Measurements from ENCODE around the gene PRRT2. TPM values are rescaled to one million over a fixed set of nuclear protein-coding genes. Genes with fewer than 3 reads are reported as not detected.

Gene PRRT2
- total and polyA plus RNA-seq, 10 of the 15 experiments (the other 5 are each of a cell fraction or from before 2014, with no cell fraction given): 0.08 to 0.49 (median 0.12) TPM; not detected in 4

GRCh38 chr16:29807426-29808218, 4.4 kb upstream of the PRRT2 start (continued):
- TF ChIP-seq MTA2 (IDR thresholded peaks at IDR 0.05; ENCODE audit: low read depth): no peak
- TF ChIP-seq IRF4 (IDR thresholded peaks at IDR 0.05; ENCODE audit: low read depth, low read length): peak; percentile 32
- no peak for TF ChIP-seq FOXK2 (IDR thresholded peaks at IDR 0.05)
- no peak for TF ChIP-seq ZBTB4 (CRISPR knock-in tag; IDR thresholded peaks at IDR 0.05)
- no peak for TF ChIP-seq E2F8 (IDR thresholded peaks at IDR 0.05; ENCODE audit: low read depth, partially characterized antibody)
- no peak for TF ChIP-seq HDAC2 (IDR thresholded peaks at IDR 0.05)
- peak; percentile 18; the same call in 1 of the 2 replicates for TF ChIP-seq ZNF207 (IDR thresholded peaks at IDR 0.05; ENCODE audit: borderline replicate concordance)
- TF ChIP-seq MAX (IDR thresholded peaks at IDR 0.05; ENCODE audit: low read depth, low read length): peak; percentile 95
- TF ChIP-seq ZNF24 (IDR thresholded peaks at IDR 0.05): no peak
- TF ChIP-seq RCOR1 (conservative IDR thresholded peaks at IDR 0.05; ENCODE audit: low read depth, low read length): no peak
- 0 out of 2 replicates have a peak, but pooled peaks have one; percentile 5 for TF ChIP-seq BCL11A (IDR thresholded peaks at IDR 0.05; ENCODE audit: low read depth, low read length)
- peak; percentile 65 for TF ChIP-seq RELB (IDR thresholded peaks at IDR 0.05; ENCODE audit: low read depth)
- peak; percentile 48; the same call in 1 of the 2 replicates for TF ChIP-seq KDM1A (IDR thresholded peaks at IDR 0.05; ENCODE audit: borderline replicate concordance)
- TF ChIP-seq PAX8 (IDR thresholded peaks at IDR 0.05): no peak
- no peak for TF ChIP-seq JUND (IDR thresholded peaks at IDR 0.05; ENCODE audit: low read depth, low read length)
- TF ChIP-seq USF1 (IDR thresholded peaks at IDR 0.05; ENCODE audit: borderline replicate concordance, extremely low read length, insufficient read depth, low read depth, low read length): peak; percentile 83
- no peak for TF ChIP-seq CREB1 (IDR thresholded peaks at IDR 0.05; ENCODE audit: low read depth)

Data from GM12878 (cell line).